GM12878 (cell line): ENCODE measurements around the gene XIRP1. TPM values are rescaled to one million over a fixed set of nuclear protein-coding genes. Genes with fewer than 3 reads are reported as not detected.

Experiments
- ATAC-seq: fragments of 200-7000 bp; cut with Tn5 transposase; 3 replicates; pipeline ENCODE4 v1.9.1; 2020; ENCODE audit warnings: mild to moderate bottlenecking, moderate library complexity
- BruUV-seq: library from RNA; stranded (reverse); fragments of 400-500 nt; replicated peaks from 2 replicates; lab custom pipeline; 2021; lab: Mats Ljungman, UMichigan
- CTCF ChIA-PET: fragments of 300-600 bp; sonication (Branson Sonifier 250); formaldehyde crosslinking; extraction: SDS; loops from one replicate; lab custom pipeline; 2021; ENCODE audit warnings: inconsistent platforms; lab: Yijun Ruan, JAX
- POLR2A ChIA-PET: fragments of 350-600 bp; formaldehyde crosslinking; extraction: SDS; loops from one replicate; lab custom pipeline; 2021; ENCODE audit warnings: inconsistent platforms; lab: Charles Lee
- RAD21 ChIA-PET: fragments of 300-600 bp; sonication (Branson Sonifier 250); formaldehyde crosslinking; loops from one replicate; lab custom pipeline; 2023; ENCODE audit warnings: antibody characterized with exemption; ENCODE audit not compliant: unreplicated experiment; lab: Charles Lee
- SMC1A ChIA-PET: fragments of 300-600 bp; sonication (Branson Sonifier 250); formaldehyde crosslinking; loops from one replicate; lab custom pipeline; 2023; ENCODE audit not compliant: unreplicated experiment, uncharacterized antibody; lab: Charles Lee
- DNase-seq: peaks from one replicate; pipeline ENCODE4 v3.0.0-alpha.2; 2011; ENCODE audit warnings: low read depth, low spot score
- FAIRE-seq: peaks from 3 replicates; lab custom pipeline; 2011; peaks lifted over from hg19 to GRCh38; lab: Jason Lieb, UNC
- H2AFZ ChIP-seq: 2 replicates; pipeline ENCODE4 v1.6.0; 2011; ENCODE audit warnings: low read depth, low read length, control low read depth; ENCODE audit not compliant: control insufficient read depth
- H3K27ac ChIP-seq: 2 replicates; pipeline ENCODE4 v1.5.1; 2011; ENCODE audit warnings: control low read depth; ENCODE audit not compliant: control insufficient read depth, insufficient read depth
- H3K27me3 ChIP-seq, 2 experiments: replicated peaks in 1 of 2; 2 replicates each; pipeline versions ENCODE4 v1.6.0 to v1.6.1; 2011; ENCODE audit warnings: low read length in 1 of 2; ENCODE audit not compliant: control insufficient read depth in 2 of 2, insufficient read depth in 2 of 2
- H3K36me3 ChIP-seq, 2 experiments: 2 replicates each; pipeline ENCODE4 v1.5.1; 2011; ENCODE audit warnings: low read length in 1 of 2; ENCODE audit not compliant: control insufficient read depth in 2 of 2, insufficient read depth in 2 of 2
- H3K4me1 ChIP-seq: 2 replicates; pipeline ENCODE4 v1.6.1; 2011; ENCODE audit warnings: mild to moderate bottlenecking, low read length, moderate library complexity, mixed read lengths; ENCODE audit not compliant: control insufficient read depth, insufficient read depth
- H3K4me2 ChIP-seq: 2 replicates; pipeline ENCODE4 v1.6.0; 2011; ENCODE audit warnings: control low read depth; ENCODE audit not compliant: control insufficient read depth, insufficient read depth
- H3K4me3 ChIP-seq: fragments of 200-600 bp; sonication (generic); 2 replicates; pipeline ENCODE4 v1.5.1; 2016
- H3K79me2 ChIP-seq: 2 replicates; pipeline ENCODE4 v1.6.0; 2011; ENCODE audit warnings: low read length; ENCODE audit not compliant: control insufficient read depth, insufficient read depth
- H3K9ac ChIP-seq: 2 replicates; pipeline ENCODE4 v1.8.0; 2011; ENCODE audit warnings: low read length, control low read depth, mixed read lengths; ENCODE audit not compliant: control insufficient read depth, insufficient read depth
- H3K9me3 ChIP-seq: replicated peaks from 3 replicates; pipeline ENCODE4 v1.5.1; 2011; ENCODE audit warnings: mild to moderate bottlenecking, low read length; ENCODE audit not compliant: control insufficient read depth, insufficient read depth
- H4K20me1 ChIP-seq: 2 replicates; pipeline ENCODE4 v1.6.0; 2011; ENCODE audit not compliant: control insufficient read depth, insufficient read depth
- ATF7 ChIP-seq: fragments of 450-650 bp; IDR thresholded peaks from 2 replicates; pipeline ENCODE4 v1.6.1; 2016; ENCODE audit warnings: low read depth, mild to moderate bottlenecking
- BRCA1 ChIP-seq: IDR thresholded peaks from 2 replicates; pipeline ENCODE4 v1.6.1; 2011; ENCODE audit warnings: low read depth, low read length, improper control_type of control experiment
- CREB1 ChIP-seq: IDR thresholded peaks from 2 replicates; pipeline ENCODE4 v1.6.1; 2012; ENCODE audit warnings: low read depth, mild to moderate bottlenecking, inconsistent platforms
- MYB ChIP-seq: fragments of 150-350 bp; IDR thresholded peaks from 2 replicates; pipeline ENCODE4 v1.6.1; 2014; ENCODE audit warnings: mild to moderate bottlenecking, low read depth, low read length, borderline replicate concordance
- POLR2A ChIP-seq: IDR thresholded peaks from 2 replicates; pipeline ENCODE4 v1.6.1; 2011; ENCODE audit warnings: low read depth, mild to moderate bottlenecking, low read length
- RB1 ChIP-seq: fragments of 450-650 bp; formaldehyde crosslinking; IDR thresholded peaks from 2 replicates; pipeline ENCODE4 v1.6.1; 2017; ENCODE audit warnings: mild to moderate bottlenecking, borderline replicate concordance
- RELA ChIP-seq: fragments of 450-650 bp; IDR thresholded peaks from 2 replicates; pipeline ENCODE4 v1.8.0; 2014; ENCODE audit warnings: borderline replicate concordance; ENCODE audit not compliant: partially characterized antibody
- SREBF1 ChIP-seq: IDR thresholded peaks from 2 replicates; pipeline ENCODE4 v1.6.1; 2012; ENCODE audit warnings: mild to moderate bottlenecking, low read length
- SREBF2 ChIP-seq: IDR thresholded peaks from 2 replicates; pipeline ENCODE4 v1.6.1; 2012; ENCODE audit warnings: mild to moderate bottlenecking, low read length
- STAT1 ChIP-seq: fragments of 450-650 bp; conservative IDR thresholded peaks from 2 replicates; pipeline ENCODE4 v1.6.1; 2014; ENCODE audit warnings: antibody characterized with exemption, mild to moderate bottlenecking
- TARDBP ChIP-seq: IDR thresholded peaks from 2 replicates; pipeline ENCODE4 v1.6.1; 2016; ENCODE audit warnings: borderline replicate concordance
- WRNIP1 ChIP-seq: IDR thresholded peaks from 2 replicates; pipeline ENCODE4 v1.6.1; 2011; ENCODE audit warnings: low read depth, low read length, improper control_type of control experiment, borderline replicate concordance
- ZBED1 ChIP-seq: IDR thresholded peaks from 2 replicates; pipeline ENCODE4 v1.6.1; 2016; ENCODE audit warnings: borderline replicate concordance
- WGBS: methylation state at CpG from one replicate; pipeline ENCODE4 v1.1.6; 2016; ENCODE audit warnings: low lambda C conversion rate; ENCODE audit not compliant: insufficient replicate concordance, insufficient coverage; ENCODE audit errors: missing lambda C conversion rate; 5-methylcytosine and 5-hydroxymethylcytosine counted together
- in situ Hi-C: fragments of 300-500 bp; cut with MboI; formaldehyde crosslinking; loops from 9 replicates; pipeline ENCODE4 v1.14.3; 2018; ENCODE audit warnings: mixed read lengths
- intact Hi-C: fragments of 100-400 bp; cut with micrococcal nuclease; formaldehyde crosslinking; loops from one replicate; pipeline ENCODE4 v1.14.2; 2022; ENCODE audit not compliant: unreplicated experiment
- polyA plus RNA-seq, 11 experiments: library from polyadenylated mRNA; depleted of rRNA in 4 of 11; unstranded in 6 of 11; stranded (reverse) in 5 of 11; fragments of >200 nt; fragmentation: Nextera tagmentation in 4 of 11; fragmentation: Illumina TruSeq in 1 of 11; extraction: Ambion mirVana in 4 of 11; extraction: Trizol in 1 of 11; gene quantifications; 1 replicate in 1 of 11; 2 replicates in 10 of 11; pipeline versions ENCODE4 v1.2.1 to v1.2.3, GENCODE V29; 2011 to 2016; ENCODE audit warnings: inconsistent platforms in 2 of 11, missing spikeins in 2 of 11, low read depth in 1 of 11
- total RNA-seq, 4 experiments: library from RNA; depleted of rRNA in 3 of 4; stranded (reverse); fragments of >200 nt in 3 of 4; fragmentation: Illumina TruSeq in 1 of 4; extraction: Trizol in 1 of 4; gene quantifications; 2 replicates each; pipeline versions ENCODE4 v1.2.1 to v1.2.3, GENCODE V29; 2013 to 2021
- TF ChIP-seq, protein P1 (sequence below): fragments of 450-650 bp; formaldehyde crosslinking; IDR thresholded peaks from 2 replicates; pipeline ENCODE4 v1.4.0; 2022; ENCODE audit warnings: mild to moderate bottlenecking, moderate library complexity
- TF ChIP-seq, protein P2 (sequence below): IDR thresholded peaks from 2 replicates; pipeline ENCODE4 v1.6.1; 2011; ENCODE audit warnings: low read depth, low read length, improper control_type of control experiment, borderline replicate concordance
- TF ChIP-seq, protein P3 (sequence below): fragments of 450-650 bp; IDR thresholded peaks from 2 replicates; pipeline ENCODE4 v1.6.1; 2014; ENCODE audit warnings: mild to moderate bottlenecking

Gene XIRP1
- total and polyA plus RNA-seq, 10 of the 15 experiments (the other 5 are each of a cell fraction or from before 2014, with no cell fraction given): 0.03 to 0.38 (median 0.08) TPM; not detected in 1

DNA sequence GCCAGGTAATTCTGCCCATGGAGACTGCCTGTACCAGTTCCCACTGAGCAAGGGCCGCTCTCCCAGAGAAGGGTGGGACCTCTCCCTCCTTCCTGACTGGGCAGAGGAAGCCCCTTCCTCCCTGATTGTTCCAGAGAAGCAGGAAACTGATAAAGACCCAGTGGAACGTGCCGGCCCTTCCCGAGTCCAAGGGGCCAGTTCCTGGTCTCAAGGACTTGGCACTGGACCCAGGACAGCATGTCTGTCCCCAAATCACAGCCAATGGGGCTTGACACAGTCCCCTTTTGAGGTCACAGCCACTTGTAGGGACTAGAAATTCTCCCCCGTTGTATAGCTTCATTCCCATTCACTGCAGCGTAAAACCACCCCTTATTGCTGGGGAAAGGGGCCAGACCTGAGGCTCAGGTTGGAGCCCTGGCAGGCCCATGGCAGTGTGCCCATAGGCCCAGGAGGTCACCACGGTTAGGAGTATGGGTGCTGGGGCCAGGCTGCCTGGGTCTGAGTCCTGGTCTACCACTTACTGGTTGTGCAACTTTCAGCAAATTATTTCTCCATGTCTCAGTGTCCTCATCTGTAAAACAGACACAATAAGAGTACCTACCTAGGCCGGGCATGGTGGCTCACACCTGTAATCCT, 57.1 kb downstream of the XIRP1 start:
- POLR2A ChIA-PET: no interaction called here
- Histone ChIP-seq H3K9ac (no peak overlapping the region), H4K20me1 (no peaks in the 10 kb centered on the region; the same call in 1 of the 2 replicates), H3K9me3 (no peaks in the 10 kb centered on the region), H3K27me3 (no peaks in the 10 kb centered on the region), H3K4me3 (no peak overlapping the region), H3K79me2 (no peaks in the 10 kb centered on the region), H3K36me3 (peaks cover 0 to 2% of the 10 kb centered on the region in 2 experiments; a peak in 1 of 4 replicates), H3K4me2 (no peak overlapping the region), H3K4me1 (no peaks in the 10 kb centered on the region), H2AFZ (no peak overlapping the region), H3K27ac (no peak overlapping the region)
- RAD21 ChIA-PET: interaction anchor here (1.9 kb wide), 1 partner anchor 10 kb away, joined by 8 read pairs; no protein-coding TSS in a partner anchor
- ATAC-seq (no peak), DNase-seq (no peak), FAIRE-seq (no peak)
- BruUV-seq: no TSS peak
- intact Hi-C loops (no loop called here), in situ Hi-C loops (no loop called here)
- no peak for TF ChIP-seq ATF7
- TF ChIP-seq POLR2A: no peak
- no peak for TF ChIP-seq SREBF2
- TF ChIP-seq, protein P1, sequence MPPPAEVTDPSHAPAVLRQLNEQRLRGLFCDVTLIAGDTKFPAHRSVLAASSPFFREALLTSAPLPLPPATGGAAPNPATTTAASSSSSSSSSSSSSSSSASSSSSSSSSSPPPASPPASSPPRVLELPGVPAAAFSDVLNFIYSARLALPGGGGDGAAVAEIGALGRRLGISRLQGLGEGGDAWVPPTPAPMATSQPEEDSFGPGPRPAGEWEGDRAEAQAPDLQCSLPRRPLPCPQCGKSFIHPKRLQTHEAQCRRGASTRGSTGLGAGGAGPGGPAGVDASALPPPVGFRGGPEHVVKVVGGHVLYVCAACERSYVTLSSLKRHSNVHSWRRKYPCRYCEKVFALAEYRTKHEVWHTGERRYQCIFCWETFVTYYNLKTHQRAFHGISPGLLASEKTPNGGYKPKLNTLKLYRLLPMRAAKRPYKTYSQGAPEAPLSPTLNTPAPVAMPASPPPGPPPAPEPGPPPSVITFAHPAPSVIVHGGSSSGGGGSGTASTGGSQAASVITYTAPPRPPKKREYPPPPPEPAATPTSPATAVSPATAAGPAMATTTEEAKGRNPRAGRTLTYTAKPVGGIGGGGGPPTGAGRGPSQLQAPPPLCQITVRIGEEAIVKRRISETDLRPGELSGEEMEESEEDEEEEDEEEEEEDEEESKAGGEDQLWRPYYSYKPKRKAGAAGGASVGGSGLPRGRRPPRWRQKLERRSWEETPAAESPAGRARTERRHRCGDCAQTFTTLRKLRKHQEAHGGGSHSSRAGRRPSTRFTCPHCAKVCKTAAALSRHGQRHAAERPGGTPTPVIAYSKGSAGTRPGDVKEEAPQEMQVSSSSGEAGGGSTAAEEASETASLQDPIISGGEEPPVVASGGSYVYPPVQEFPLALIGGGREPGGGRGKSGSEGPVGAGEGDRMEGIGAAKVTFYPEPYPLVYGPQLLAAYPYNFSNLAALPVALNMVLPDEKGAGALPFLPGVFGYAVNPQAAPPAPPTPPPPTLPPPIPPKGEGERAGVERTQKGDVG (CRISPR knock-in tag): no peak
- TF ChIP-seq, protein P2, sequence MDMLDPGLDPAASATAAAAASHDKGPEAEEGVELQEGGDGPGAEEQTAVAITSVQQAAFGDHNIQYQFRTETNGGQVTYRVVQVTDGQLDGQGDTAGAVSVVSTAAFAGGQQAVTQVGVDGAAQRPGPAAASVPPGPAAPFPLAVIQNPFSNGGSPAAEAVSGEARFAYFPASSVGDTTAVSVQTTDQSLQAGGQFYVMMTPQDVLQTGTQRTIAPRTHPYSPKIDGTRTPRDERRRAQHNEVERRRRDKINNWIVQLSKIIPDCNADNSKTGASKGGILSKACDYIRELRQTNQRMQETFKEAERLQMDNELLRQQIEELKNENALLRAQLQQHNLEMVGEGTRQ: no peak
- no peak for TF ChIP-seq CREB1
- no peak for TF ChIP-seq RB1
- TF ChIP-seq RELA: no peak
- TF ChIP-seq, protein P3, sequence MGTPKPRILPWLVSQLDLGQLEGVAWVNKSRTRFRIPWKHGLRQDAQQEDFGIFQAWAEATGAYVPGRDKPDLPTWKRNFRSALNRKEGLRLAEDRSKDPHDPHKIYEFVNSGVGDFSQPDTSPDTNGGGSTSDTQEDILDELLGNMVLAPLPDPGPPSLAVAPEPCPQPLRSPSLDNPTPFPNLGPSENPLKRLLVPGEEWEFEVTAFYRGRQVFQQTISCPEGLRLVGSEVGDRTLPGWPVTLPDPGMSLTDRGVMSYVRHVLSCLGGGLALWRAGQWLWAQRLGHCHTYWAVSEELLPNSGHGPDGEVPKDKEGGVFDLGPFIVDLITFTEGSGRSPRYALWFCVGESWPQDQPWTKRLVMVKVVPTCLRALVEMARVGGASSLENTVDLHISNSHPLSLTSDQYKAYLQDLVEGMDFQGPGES: no peak
- TF ChIP-seq BRCA1: no peak
- no peak for TF ChIP-seq TARDBP
- TF ChIP-seq WRNIP1: no peak
- no peak for TF ChIP-seq ZBED1
- no peak for TF ChIP-seq MYB
- no peak for TF ChIP-seq SREBF1
- no peak for TF ChIP-seq STAT1
- CTCF ChIA-PET: interaction anchor here (0.7 to 1.7 kb wide), 6 partner anchors 10 to 156 kb away, joined by 3 to 5 read pairs (median 4); no protein-coding TSS in a partner anchor
- SMC1A ChIA-PET: interaction anchor here (0.6 kb wide), 1 partner anchor 149 kb away, joined by 4 read pairs; no protein-coding TSS in a partner anchor
- 73% methylated on average over 8 of the region's 8 CpGs for WGBS
